BLaER1 treated with 17β-estradiol and CSF1 and Interleukin-3, amounts not matched to agents 10 nM and 100 nM (cell line): ENCODE results near the gene COL7A1.

Experiments used
- H3K27ac ChIP-seq, 11 experiments: shearing (Covaris generic); formaldehyde crosslinking; 2 replicates each; pipeline ENCODE4 v1.8.1; 2022
- H3K27me3 ChIP-seq, 11 experiments: shearing (Covaris generic); formaldehyde crosslinking; 2 replicates each; pipeline ENCODE4 v1.8.1; 2022
- H3K36me3 ChIP-seq, 11 experiments: shearing (Covaris generic); formaldehyde crosslinking; 2 replicates each; pipeline ENCODE4 v1.8.1; 2022
- H3K4me1 ChIP-seq, 10 experiments: shearing (Covaris generic); formaldehyde crosslinking; 2 replicates each; pipeline ENCODE4 v1.8.1; 2022
- H3K4me2 ChIP-seq, 11 experiments: shearing (Covaris generic); formaldehyde crosslinking; 2 replicates each; pipeline ENCODE4 v1.8.1; 2022
- H3K4me3 ChIP-seq, 10 experiments: shearing (Covaris generic); formaldehyde crosslinking; 2 replicates each; pipeline ENCODE4 v1.8.1; 2022
- H3K9ac ChIP-seq, 11 experiments: shearing (Covaris generic); formaldehyde crosslinking; 2 replicates each; pipeline ENCODE4 v1.8.1; 2022
- H3K9me3 ChIP-seq, 11 experiments: shearing (Covaris generic); formaldehyde crosslinking; replicated peaks in 1 of 11; 2 replicates each; pipeline ENCODE4 v1.8.1; 2022
- H4K20me1 ChIP-seq, 11 experiments: shearing (Covaris generic); formaldehyde crosslinking; 2 replicates each; pipeline ENCODE4 v1.8.1; 2022
- Cebpa-rat ChIP-seq, 11 experiments: shearing (Covaris generic); IDR thresholded peaks; 2 replicates each; pipeline ENCODE4 v1.8.1; 2022

Gene COL7A1

GRCh38 chr3:48591436-48591835 is 3.7 kb downstream of the COL7A1 start:
- H3K9me3 ChIP-seq, result no peaks in the 10 kb centered on the region
- peaks cover 40 to 64% (median 51%) of the 10 kb centered on the region in 11 experiments for H3K27me3 ChIP-seq
- TF ChIP-seq Cebpa-rat (IDR thresholded peaks at IDR 0.05), result no peak
- no peak overlapping the region for H3K4me3 ChIP-seq
- H3K27ac ChIP-seq, result no peak overlapping the region
- H3K9ac ChIP-seq, result no peak overlapping the region
- 0 out of 22 replicates have a peak, but pooled peaks cover 0 to under 1% (median 0%) of the 10 kb centered on the region in 11 experiments for H3K36me3 ChIP-seq
- H4K20me1 ChIP-seq, result peaks cover 0 to 29% (median 17%) of the 10 kb centered on the region in 11 experiments; a peak in 17 of 22 replicates
- H3K4me2 ChIP-seq, result no peak overlapping the region
- peaks cover 4 to 19% (median 10%) of the 10 kb centered on the region in 10 experiments; a peak in 14 of 20 replicates for H3K4me1 ChIP-seq

DNA sequence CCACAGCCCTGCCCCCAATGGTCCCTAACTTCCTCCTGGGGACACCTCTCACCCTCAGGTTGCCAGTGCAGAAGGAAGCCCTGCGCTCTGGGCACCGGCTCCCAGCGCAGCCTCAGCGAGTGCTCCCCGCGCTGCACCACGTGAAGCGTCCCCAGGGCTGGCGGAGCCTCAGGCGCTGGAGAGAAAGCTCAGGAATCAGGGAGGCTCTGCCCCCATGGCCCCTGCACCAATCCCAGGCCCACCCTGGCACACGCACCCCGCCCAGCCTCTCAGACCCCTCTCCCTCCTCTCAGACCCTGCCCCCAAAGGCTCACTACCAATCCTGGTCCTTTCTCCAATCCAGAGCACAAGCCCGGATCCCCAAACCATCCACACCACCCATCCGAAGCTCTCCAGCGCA is 6.9 kb downstream of the COL7A1 start:
- Histone ChIP-seq H3K9ac (no peak overlapping the region), H3K9me3 (no peaks in the 10 kb centered on the region), H3K27ac (no peak overlapping the region), H3K4me2 (no peak overlapping the region), H4K20me1 (peaks cover 0 to under 1% (median 0%) of the 10 kb centered on the region in 11 experiments; a peak in 2 of 22 replicates), H3K4me1 (no peaks in the 10 kb centered on the region), H3K4me3 (no peak overlapping the region), H3K27me3 (peaks cover 10 to 32% (median 19%) of the 10 kb centered on the region in 11 experiments), H3K36me3 (no peaks in the 10 kb centered on the region)
- no peak for TF ChIP-seq Cebpa-rat (IDR thresholded peaks at IDR 0.05)

- H3K4me3 ChIP-seq, result no peak overlapping the region
- no peak overlapping the region for H3K4me2 ChIP-seq
- H3K36me3 ChIP-seq, result no peaks in the 10 kb centered on the region
- TF ChIP-seq Cebpa-rat (IDR thresholded peaks at IDR 0.05), result no peak
- H3K9ac ChIP-seq, result no peak overlapping the region
- H3K4me1 ChIP-seq, result no peaks in the 10 kb centered on the region
- peaks cover 5 to 27% (median 13%) of the 10 kb centered on the region in 11 experiments; a peak in 21 of 22 replicates for H3K27me3 ChIP-seq
- no peak overlapping the region for H3K27ac ChIP-seq
- H4K20me1 ChIP-seq, result no peaks in the 10 kb centered on the region; a peak in 2 of 22 replicates
- no peaks in the 10 kb centered on the region for H3K9me3 ChIP-seq
These were observed 7.4 kb downstream of the COL7A1 start for GRCh38 chr3:48587686-48588085.

DNA sequence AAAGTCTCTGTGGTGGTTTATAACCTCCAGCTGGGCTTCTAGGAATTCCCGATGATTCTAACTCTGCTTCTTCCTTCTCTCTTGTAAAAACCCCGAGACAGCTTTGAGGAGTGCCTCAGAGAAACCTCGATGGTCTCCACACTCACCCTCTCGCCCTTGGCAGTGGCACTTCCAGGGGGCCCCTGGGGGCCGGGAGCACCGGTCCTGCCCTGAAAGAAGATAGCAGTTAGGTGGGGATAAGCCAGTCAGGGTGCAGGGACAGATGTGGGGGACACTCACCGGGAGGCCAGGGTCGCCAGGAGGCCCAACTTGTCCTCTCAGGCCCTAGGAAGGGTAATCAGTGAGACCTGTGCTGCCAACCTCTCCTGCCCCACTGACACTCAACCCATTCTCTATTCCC is 9.7 kb downstream of the COL7A1 start:
- no peak overlapping the region for H3K27ac ChIP-seq
- no peak overlapping the region for H3K9ac ChIP-seq
- no peaks in the 10 kb centered on the region for H3K36me3 ChIP-seq
- no peaks in the 10 kb centered on the region for H3K4me1 ChIP-seq
- H3K4me3 ChIP-seq, result no peak overlapping the region
- H3K4me2 ChIP-seq, result no peak overlapping the region
- H3K9me3 ChIP-seq, result no peaks in the 10 kb centered on the region
- H4K20me1 ChIP-seq, result no peaks in the 10 kb centered on the region; a peak in 1 of 22 replicates
- TF ChIP-seq Cebpa-rat (IDR thresholded peaks at IDR 0.05), result no peak
- peaks cover 0 to 9% (median 0%) of the 10 kb centered on the region in 11 experiments; a peak in 7 of 22 replicates for H3K27me3 ChIP-seq

- Histone ChIP-seq H3K36me3 (no peaks in the 10 kb centered on the region), H3K27ac (no peak overlapping the region), H4K20me1 (no peaks in the 10 kb centered on the region; a peak in 1 of 22 replicates)
These were observed 10.3 kb downstream of the COL7A1 start for GRCh38 chr3:48584836-48585235.

GRCh38 chr3:48581621-48582481 is 13.3 kb downstream of the COL7A1 start:
- H3K9ac ChIP-seq, result no peak overlapping the region
- H3K4me1 ChIP-seq, result no peaks in the 10 kb centered on the region
- no peaks in the 10 kb centered on the region for H3K27me3 ChIP-seq
- no peaks in the 10 kb centered on the region for H3K9me3 ChIP-seq
- H3K4me3 ChIP-seq, result no peak overlapping the region
- H3K27ac ChIP-seq, result no peak overlapping the region
- H3K4me2 ChIP-seq, result no peak overlapping the region
- no peak for TF ChIP-seq Cebpa-rat (IDR thresholded peaks at IDR 0.05)
- no peaks in the 10 kb centered on the region; a peak in 1 of 22 replicates for H4K20me1 ChIP-seq
- no peaks in the 10 kb centered on the region for H3K36me3 ChIP-seq

More at GRCh38 chr3:48584836-48585235, 10.3 kb downstream of the COL7A1 start:
- Histone ChIP-seq H3K4me1 (no peaks in the 10 kb centered on the region), H3K27me3 (peaks cover 0 to 3% (median 0%) of the 10 kb centered on the region in 11 experiments; a peak in 5 of 22 replicates), H3K9me3 (no peaks in the 10 kb centered on the region), H3K4me2 (no peak overlapping the region), H3K9ac (no peak overlapping the region), H3K4me3 (no peak overlapping the region)
- TF ChIP-seq Cebpa-rat (IDR thresholded peaks at IDR 0.05), result no peak

- no peak overlapping the region for H3K4me3 ChIP-seq
- H3K4me2 ChIP-seq, result no peak overlapping the region
- H3K9me3 ChIP-seq, result no peaks in the 10 kb centered on the region
- no peaks in the 10 kb centered on the region for H4K20me1 ChIP-seq
- H3K36me3 ChIP-seq, result no peaks in the 10 kb centered on the region
- peaks cover 0 to 12% (median 0%) of the 10 kb centered on the region in 10 experiments; a peak in 4 of 20 replicates for H3K4me1 ChIP-seq
- H3K27me3 ChIP-seq, result no peaks in the 10 kb centered on the region
- H3K9ac ChIP-seq, result no peak overlapping the region
- TF ChIP-seq Cebpa-rat (IDR thresholded peaks at IDR 0.05), result no peak
- H3K27ac ChIP-seq, result no peak overlapping the region
These were observed 18.5 kb downstream of the COL7A1 start for GRCh38 chr3:48576647-48577046.

GRCh38 chr3:48575366-48575765 is 19.8 kb downstream of the COL7A1 start:
- no peak overlapping the region for H3K4me2 ChIP-seq
- H3K4me1 ChIP-seq, result peaks cover 0 to 16% (median 2%) of the 10 kb centered on the region in 10 experiments; a peak in 4 of 20 replicates
- no peak overlapping the region for H3K9ac ChIP-seq
- H4K20me1 ChIP-seq, result no peaks in the 10 kb centered on the region
- no peak overlapping the region for H3K4me3 ChIP-seq
- no peak for TF ChIP-seq Cebpa-rat (IDR thresholded peaks at IDR 0.05)
- H3K9me3 ChIP-seq, result no peaks in the 10 kb centered on the region
- H3K27ac ChIP-seq, result no peak overlapping the region
- H3K36me3 ChIP-seq, result no peaks in the 10 kb centered on the region
- no peaks in the 10 kb centered on the region for H3K27me3 ChIP-seq

- Histone ChIP-seq H3K9me3 (no peaks in the 10 kb centered on the region), H3K4me3 (no peak overlapping the region), H3K9ac (no peak overlapping the region), H3K36me3 (no peaks in the 10 kb centered on the region), H3K27ac (no peak overlapping the region), H3K4me1 (peaks cover 0 to 20% (median 3%) of the 10 kb centered on the region in 10 experiments; a peak in 5 of 20 replicates), H3K27me3 (no peaks in the 10 kb centered on the region), H3K4me2 (no peak overlapping the region), H4K20me1 (no peaks in the 10 kb centered on the region)
- TF ChIP-seq Cebpa-rat (IDR thresholded peaks at IDR 0.05), result no peak
These were observed 21.1 kb downstream of the COL7A1 start for GRCh38 chr3:48573973-48574585.
